Pericardium fibroblast (primary cell): ENCODE measurements around the gene ZNF609. TPM values are rescaled to one million over a fixed set of nuclear protein-coding genes. Genes with fewer than 3 reads are reported as not detected.

Experiments used
- total RNA-seq: library from RNA; depleted of rRNA; stranded (reverse); fragments of >200 nt; gene quantifications from 2 replicates; pipeline ENCODE4 v1.2.3, GENCODE V29; 2015

ZNF609 gene, protein sequence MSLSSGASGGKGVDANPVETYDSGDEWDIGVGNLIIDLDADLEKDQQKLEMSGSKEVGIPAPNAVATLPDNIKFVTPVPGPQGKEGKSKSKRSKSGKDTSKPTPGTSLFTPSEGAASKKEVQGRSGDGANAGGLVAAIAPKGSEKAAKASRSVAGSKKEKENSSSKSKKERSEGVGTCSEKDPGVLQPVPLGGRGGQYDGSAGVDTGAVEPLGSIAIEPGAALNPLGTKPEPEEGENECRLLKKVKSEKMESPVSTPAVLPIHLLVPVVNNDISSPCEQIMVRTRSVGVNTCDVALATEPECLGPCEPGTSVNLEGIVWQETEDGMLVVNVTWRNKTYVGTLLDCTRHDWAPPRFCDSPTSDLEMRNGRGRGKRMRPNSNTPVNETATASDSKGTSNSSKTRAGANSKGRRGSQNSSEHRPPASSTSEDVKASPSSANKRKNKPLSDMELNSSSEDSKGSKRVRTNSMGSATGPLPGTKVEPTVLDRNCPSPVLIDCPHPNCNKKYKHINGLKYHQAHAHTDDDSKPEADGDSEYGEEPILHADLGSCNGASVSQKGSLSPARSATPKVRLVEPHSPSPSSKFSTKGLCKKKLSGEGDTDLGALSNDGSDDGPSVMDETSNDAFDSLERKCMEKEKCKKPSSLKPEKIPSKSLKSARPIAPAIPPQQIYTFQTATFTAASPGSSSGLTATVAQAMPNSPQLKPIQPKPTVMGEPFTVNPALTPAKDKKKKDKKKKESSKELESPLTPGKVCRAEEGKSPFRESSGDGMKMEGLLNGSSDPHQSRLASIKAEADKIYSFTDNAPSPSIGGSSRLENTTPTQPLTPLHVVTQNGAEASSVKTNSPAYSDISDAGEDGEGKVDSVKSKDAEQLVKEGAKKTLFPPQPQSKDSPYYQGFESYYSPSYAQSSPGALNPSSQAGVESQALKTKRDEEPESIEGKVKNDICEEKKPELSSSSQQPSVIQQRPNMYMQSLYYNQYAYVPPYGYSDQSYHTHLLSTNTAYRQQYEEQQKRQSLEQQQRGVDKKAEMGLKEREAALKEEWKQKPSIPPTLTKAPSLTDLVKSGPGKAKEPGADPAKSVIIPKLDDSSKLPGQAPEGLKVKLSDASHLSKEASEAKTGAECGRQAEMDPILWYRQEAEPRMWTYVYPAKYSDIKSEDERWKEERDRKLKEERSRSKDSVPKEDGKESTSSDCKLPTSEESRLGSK (N-terminal part only)
- total RNA-seq: 11.2 and 12.8 TPM in 2 replicates

DNA sequence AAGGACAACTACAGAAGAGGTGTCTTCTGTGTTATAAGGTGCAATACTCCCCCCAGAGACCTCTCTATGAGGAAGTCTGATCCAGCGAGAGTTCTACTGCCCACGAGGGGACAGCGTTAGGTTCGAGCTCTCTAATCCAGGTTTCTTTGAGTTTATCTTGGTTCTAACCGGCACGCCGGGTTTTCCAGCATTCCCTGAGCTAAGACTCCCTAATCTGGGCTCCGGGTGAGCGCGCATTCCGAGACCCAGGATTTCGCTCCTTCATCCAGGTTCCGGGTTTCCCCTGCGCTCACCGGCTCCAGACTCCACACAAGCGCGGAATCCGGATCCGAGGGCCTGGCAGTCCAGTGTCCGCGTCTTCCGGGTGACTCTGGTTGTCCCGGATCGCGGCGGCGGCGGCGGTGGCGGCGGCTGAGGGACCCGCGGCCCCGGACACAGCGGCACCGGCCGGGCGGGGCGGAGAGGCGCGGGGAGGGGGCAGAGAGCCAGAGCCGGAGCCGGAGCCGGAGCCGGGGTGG lies at the start of gene ZNF609:
ZNF609 (plus strand) TSS at position 373 of the 518 bp plus-strand sequence. CDS start 38,842 bp downstream, outside the sequence.

Other genes with a start within 250 kb of the ZNF609 start
- gene CSNK1G1, start 104.4 kb upstream of the ZNF609 start, total RNA-seq: 11.0 and 11.2 TPM in 2 replicates
- gene PCLAF, start 79.1 kb upstream of the ZNF609 start, total RNA-seq: 0.23 and 3.5 TPM in 2 replicates
- 5.5 and 7.7 TPM in 2 replicates for gene TRIP4, start 72.7 kb upstream of the ZNF609 start, total RNA-seq